GM19328 (cell line): Measurements from ENCODE around the gene ENPP6.
"Not testable (repeated sequence)": the region's sequence is repeated elsewhere in the genome, so short reads cannot be mapped to it uniquely, and the experiment has no call there.

Experiments
- ATAC-seq: cut with Tn5 transposase; IDR thresholded peaks from one replicate; pipeline ENCODE4 v1.9.1; 2021; ENCODE audit warnings: mild to moderate bottlenecking, moderate library complexity; ENCODE audit not compliant: unreplicated experiment

Gene ENPP6

DNA sequence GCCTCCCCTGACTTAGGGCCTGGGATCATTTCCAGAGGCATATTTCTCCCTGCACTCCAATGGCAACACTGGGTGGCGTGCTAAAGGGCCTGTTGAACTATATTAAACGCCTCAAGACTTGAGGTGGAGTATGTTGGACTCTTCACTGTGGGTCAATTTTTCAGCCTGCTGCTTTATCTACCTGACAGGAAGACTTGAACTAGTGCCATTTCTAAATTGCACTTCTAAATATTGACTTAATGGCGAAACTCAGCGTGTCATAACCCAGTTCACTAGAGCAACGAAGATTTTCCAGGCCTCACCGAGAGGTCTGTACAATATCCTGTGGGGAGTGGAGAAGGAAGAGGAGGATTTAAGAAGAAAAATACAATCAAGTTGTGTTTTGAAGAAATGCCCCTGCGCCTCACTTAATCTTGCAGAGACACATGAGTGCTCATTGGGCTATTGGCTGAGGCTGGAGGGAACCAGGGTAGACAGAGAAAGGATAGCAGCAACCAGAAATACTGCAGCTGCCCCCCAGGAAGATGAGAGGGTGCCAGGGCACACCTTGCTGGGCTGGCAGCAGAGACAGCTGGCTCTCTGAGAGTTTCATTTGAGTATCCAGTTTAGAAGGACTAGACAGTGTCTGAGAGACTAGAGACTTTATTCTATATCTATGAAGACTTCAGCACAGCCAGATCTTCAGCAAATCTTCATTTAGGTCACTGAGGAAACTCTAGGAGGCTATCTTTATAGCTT is 67.4 kb downstream of the ENPP6 start:
- no peak for ATAC-seq

DNA sequence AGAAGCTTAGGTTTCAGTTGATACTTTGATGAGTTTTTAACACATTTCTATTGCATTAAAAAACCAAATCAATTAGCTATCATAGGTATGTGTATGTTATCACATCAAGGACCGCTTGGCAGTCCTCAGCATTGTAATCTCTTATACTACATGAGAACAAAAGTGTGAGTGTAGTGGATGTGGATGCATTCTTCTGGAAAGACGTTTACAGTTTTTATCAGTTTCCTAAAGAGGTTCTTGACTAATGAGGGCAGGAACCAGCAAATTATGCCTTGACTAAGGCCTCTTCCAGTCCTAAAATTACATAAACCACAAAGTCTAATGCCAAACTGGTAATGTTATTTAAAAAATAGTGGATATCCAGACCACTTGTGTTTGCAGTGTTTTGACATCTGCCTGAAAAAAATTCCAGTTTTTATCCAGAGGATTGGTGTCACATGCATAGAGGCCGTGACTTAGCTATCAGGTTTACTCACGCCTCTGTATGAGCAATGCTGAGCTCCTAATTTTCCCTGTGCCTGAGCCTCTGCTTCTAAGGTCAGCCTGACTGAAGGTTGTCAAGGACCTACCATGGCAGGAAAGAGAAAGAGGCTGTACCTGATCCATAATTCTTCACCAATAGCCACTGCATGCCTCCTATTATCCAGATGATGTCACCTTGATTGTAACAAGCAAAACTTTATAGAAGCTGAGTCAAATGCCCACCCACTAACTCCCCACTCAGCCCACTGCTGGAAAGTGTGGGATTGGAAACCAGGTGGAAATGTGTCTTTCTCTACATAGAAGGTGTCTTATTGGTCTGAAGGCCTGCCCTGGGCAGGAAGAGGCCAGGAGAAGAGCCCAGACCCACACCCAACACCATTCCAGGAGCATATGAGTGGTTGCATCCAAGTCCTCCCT is 68.7 kb downstream of the ENPP6 start:
- no peak for ATAC-seq

DNA sequence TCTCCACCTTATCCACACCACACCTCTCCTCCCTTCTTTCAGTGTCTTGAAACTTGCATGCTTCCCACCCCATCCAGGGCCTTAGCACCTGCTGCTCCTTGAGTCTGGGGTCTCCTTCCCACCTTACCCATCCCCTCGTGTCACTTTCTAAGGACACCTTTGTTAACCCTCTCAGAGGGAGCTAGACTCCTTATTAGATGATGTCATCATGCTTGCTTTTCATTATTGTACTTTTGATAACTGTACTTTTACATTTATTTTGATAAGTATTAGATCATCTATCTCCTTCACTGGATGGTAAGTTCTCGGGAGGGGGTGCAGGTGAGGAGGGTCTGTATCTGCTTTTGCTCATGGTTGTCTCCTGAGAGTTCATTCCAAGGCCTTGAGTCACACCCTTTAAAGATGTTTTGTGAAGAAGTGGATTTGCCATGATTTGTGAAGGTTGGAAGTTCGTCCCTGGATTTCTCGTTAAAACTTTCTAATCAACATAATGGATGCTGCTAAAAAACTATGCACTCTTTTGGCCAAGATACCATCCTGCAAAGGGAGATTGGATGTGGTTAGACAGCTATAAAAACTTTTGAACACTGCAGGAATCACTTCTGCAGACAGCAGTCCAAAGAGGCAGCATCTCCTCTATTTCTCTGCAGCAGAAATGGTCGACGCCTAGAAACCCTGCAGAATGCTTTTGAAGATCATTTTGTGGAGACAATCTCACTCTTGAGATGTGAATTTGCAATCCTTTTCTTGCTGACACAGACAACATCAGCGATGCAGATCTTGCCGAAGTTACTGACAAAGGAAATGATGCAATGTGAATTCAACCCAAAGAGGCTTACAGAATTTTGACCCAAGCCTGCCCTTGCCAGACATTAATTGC is 69.6 kb downstream of the ENPP6 start:
- no peak for ATAC-seq

DNA sequence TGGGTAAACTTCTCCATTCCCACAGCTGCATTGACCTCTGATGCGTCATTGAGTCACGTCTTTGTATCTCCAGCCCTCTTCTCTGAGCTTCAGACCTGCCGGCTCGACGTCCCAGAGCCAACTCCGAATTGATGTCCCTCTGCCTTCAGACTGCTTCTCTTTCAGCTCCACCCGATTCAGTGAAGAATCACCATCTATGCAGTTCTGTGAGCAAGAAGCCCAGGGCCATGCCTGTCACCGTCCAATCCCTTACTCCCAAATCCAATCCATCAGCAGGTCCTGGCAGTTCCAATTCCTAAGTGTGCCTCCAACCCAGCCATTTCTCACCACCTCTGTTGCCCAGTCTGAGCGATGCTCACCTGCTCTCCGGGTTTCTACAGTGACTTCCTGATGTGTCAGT is 70.7 kb downstream of the ENPP6 start:
- ATAC-seq, result no peak

DNA sequence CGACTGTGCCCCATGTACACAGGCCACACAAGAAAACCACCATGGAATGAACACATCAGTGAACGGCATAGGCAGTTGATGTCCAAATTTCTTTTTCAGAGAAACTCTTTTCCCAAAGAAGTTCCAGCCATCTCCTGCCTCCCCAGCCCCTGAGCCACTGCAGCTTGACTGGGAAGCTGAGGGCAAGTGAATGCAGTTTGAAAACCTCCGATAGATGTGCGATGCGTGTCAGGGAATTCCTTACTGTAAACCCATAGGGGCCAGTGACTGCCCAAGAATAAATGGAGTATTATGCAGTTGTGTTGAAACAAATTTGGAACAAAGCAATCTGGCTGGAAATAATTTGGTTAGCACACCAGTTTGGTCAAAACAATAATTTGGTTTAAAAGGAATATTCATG is 72.1 kb downstream of the ENPP6 start:
- ATAC-seq, result no peak

DNA sequence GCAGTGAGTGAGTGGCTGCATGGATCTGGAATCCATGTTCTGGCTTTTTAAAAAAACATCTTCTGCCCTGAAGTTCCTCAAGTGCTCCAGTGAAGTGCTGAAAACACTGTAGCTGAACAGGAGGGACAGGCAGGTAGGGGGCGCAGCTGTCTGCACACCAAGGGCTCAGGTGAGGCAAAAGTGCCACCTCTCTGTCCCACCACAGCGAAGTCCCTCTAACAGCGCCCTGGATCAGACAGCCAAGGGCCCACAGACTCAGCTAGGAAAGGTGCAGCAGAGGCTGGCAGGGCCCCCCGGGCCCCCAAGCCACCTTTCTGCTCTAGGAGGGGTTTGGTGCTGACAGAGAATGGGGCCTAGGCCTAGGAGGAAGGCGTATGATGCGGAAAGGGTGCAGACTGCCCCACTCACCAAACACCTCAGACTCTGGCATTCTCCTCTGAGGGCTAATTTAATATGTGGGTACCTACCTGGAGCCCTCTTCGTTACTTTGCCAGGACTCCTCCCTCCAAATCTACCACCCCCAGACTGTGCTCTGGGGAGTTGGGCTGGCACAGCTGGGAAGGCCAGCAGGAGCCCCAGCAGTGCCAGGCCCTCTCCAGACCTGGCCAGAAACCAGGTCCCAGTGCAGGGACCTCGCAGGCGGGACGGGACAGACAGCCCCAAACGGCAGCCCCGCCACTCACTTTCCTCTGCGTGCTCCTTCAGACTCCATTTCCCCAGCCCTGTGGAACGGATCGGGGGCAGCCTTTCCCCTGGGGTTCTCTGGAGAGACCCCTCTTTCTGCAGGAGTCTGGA is 73.7 kb downstream of the ENPP6 start:
- no peak for ATAC-seq

DNA sequence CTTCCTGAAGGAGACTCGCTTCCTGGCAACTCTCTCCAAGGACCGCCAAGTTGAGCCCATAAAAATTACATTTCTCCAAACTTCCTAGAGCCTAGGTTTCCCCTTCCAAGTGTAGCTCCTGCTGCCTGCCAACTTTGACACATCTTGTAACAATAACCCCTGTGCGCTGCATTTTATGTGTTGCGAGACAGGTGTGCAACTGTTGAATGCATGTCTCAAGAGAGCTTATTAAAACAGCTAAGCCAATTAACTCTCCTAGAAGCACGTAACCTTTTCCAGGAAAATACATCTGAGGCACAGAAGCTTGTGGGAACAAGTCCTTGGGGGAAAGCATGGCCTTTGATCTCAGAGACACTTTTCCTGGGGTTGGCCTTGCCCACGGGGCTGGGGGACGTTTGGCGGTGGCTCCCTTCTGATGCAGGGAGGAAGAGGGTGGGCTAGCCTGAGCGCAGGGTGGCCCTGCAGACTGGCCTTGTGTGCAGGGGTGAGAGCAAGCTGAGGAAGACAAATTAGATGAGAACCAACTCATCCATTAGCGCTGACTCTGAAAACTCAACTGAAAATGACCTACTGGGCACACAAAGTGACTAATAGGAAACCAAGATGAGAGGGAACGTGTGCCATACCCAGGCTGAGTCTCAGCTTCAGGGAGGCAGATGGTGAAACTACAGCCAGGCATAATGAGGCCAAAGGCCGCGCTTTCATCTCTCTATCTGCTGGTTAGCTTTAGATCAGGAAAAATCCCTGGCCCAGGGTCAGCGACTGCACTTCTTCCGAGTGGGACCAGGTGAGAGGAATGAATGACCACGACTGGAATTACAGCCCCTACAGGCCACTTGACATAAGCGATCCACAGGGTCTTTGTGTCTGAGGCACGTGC is 75.3 kb downstream of the ENPP6 start:
- no peak for ATAC-seq

DNA sequence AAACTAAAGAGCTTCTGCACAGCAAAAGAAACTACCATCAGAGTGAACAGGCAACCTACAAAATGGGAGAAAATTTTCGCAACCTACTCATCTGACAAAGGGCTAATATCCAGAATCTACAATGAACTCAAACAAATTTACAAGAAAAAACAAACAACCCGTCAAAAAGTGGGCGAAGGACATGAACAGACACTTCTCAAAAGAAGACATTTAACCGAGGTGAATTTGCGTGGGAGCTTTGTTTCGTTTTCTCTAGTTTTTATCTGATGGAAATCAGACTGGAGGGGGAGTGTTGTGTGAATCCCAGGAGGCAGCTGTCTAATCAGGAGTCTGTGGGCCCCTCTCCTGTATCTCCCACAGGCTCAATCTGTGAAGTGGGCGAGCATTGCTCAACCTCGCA is 76.8 kb downstream of the ENPP6 start:
- ATAC-seq, result not testable (repeated sequence)

DNA sequence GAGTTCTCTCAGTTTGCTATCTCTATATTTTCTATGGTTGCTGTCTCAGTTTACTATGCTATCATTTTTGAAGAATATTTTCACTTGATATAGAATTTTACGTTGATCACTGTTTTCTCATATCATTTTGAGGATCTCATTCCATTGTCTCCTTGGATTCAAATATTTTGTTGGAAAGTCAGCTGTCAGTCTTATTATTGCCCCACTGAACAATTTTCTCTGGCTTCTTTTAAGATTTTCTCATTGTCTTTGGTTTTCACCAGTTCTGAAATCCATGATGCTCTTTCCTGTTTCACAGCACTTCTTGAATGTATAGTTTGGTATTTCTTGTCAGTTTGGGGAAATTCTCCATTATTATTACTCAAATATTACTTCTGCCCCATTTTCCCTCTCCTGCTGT is 81.1 kb downstream of the ENPP6 start:
- ATAC-seq, result no peak

DNA sequence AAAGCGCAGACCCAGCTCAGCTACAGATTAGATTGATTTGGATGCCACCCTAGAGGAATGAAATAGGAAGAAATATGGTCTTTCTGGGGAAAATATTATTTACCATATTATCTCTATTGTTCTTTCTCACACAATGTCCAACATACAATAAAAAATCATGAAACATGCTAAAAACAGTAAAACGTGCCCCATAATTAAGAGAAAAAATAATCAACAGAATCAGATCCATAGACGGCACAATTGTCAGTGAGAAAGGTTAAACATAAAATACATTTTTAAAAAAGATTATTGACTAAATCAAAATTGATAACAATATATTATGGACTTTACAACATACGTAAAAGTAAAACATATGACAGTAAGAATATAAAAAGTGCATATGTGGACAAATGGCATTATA is 90.9 kb downstream of the ENPP6 start:
- ATAC-seq, result no peak

DNA sequence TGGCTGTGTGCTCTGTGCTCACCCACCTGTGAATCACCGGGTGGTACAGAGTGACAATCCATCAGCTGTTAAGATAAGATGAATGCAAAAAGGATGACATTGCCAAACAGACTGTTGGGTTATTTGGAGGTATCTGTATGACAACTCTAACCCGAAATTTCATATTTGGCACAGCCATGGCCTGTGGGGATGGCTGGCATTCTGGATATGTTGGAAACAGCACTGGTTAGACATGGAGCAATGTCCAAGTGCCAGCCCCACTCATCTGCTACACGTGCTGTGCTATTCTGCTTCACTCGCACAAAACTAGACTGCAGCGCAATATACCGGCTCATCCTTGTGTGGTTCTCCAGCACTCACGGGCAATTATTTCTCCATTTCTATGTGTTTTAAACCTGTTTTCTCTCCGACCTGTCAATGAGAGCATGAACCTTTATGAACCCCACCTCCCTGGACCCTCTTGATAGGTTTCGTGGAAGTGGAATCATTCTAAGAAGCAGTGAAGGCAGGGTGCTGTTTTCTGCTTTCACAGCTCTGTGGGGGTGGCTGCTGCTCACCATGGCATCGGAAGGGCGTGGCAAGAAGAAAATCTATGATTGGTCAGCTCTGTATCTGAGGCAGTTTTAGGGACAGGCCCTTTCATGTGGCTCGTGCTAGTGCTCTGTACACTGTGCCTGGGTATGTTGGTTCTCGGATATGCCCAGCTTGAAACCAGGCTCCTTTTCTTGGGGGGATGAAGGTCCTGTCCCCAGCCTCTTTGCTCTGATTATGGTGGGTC is 94.9 kb downstream of the ENPP6 start:
- ATAC-seq, result no peak

DNA sequence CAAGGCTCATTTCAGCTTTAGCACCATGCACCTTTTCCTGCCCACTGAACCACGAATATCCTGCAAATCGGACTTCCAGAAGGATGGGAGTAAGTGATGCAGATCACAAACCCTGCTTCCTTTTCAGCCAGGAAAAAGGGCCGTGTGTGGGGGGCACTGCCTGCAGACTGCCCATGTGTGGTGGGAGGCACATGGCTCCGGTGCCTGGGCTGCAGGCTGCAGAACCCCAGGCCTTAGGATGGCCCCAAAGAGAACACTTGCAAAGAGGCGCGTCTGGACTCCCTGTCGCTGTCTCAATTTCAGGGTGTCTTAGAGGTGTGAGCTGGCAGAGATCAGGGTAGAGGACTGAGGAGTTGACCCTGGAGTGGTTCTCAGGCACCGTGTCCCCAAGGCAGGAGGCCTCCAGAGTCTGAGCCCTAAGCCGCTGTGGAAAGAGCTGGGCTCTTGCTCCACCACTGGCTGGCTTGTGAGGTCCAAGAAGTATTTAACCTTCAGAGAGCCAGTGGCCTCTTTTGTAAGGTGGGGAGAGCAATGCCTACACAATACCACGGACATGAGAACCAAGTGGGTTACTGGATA is 97.0 kb downstream of the ENPP6 start:
- ATAC-seq, result no peak

DNA sequence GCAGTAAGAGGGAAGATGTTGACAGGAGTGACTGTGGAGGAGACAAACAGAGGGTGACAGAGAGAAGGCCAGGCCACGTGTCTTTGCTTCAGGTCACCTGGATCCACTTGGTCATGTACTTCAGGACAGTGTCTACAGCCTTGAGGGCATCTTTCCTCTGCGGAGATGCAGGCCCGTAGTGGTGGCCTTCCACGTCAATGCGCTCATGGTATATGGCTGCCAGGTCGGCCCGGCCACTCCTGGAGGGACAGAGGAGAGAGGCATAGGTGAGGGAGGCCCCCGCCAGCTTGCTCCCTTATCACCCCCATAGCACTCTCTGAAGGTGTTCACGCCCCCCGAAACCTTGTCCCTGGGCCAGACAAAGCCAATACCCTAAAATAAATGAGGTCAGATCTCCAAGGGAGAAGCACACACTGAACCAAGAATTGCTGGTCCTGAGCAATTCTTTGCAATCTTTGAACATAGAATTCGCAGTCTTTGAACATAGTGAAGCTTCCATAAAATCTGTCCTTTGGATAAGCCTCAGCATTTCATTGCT is 99.9 kb downstream of the ENPP6 start:
- no peak for ATAC-seq

DNA sequence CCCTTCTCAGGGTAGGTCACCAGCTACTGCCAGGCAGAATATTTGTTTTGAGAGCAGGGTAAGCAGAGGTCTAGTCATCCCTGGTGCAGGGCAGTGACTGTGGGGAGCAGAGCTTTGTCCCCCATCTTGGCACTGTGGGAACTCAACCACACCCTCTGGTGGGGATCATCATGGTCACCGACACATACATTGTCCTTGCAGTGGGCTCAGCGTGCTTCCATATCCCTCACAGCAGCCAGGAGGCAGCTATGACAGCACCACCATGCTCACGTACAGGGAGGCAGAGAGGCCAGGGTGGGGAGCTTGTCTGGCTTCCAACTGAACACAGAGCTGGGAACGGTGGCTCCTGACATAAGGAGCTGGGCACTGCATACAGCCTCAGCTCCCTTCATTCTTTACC is 102.3 kb downstream of the ENPP6 start:
- ATAC-seq, result no peak

DNA sequence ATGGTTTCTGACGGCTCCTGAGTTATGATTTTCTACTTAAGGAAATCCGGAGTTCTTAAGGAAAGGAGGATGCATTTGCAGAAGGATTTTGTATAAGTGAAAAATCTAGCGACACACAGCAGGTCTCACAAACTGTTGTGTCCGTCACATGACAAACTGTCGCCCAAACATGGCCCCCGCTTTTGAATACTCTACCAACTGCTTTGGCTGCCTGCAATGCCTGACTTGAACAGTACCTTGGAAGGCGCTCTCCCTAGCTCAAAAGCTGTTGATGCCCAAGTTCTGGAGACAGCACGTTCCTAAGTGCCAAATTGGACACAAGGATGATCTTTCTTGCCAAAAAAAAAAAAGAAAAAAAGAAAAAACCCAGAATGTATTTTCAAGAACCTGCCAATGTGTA is 103.2 kb downstream of the ENPP6 start:
- no peak for ATAC-seq

DNA sequence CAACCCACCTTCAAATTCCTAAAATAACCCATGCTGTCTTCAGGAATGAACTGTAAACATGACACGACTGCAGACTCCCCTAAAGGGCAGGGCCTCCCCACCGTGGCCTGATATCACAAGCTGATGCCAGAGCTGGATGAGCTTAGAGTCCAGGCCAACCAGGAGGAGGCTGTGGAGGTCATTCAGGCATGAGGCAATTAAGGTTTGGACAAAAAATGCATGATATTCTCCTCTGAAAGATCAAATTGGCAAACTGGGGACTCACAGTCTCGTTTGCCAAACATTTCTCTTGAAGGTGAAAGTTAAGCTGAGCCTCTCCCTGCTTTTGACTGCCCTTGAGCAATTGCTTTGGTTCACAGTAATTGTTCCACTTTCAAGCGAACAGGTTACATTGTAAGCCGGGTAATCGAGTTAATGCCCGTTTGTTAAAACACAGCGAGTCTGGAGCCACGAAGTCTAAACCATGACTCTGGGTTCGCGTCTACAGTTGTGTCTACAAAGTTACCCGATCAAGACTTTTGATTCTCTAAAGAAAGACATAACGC is 105.6 kb downstream of the ENPP6 start:
- ATAC-seq, result no peak

DNA sequence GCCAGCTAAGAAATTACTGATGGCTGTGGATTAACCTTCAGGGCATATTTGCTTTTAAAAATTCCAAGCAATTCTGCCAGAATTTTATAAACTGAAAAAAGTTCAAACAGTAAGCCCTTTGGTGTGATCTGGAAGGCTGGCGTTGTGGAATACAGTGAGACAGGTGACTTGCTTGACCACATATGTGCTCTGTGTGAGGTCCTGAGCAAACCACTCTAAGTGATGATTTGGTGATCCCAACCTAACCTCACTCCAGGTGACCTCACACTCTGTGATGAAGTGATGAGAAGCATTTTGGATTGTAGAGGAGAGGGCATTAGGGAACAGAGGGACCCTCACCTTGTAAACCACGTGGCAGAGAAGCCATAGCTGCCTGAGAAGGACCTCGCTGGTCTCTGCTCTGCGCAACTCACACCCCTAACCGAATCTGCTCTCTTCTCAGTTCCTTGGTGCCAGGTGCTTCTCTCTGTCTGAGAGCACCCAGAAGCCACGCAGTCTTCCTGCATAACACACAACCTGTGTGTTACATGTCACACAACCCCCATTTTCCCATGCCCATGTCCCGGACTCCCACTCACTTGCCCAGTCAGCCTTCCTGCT is 106.3 kb downstream of the ENPP6 start:
- no peak for ATAC-seq
